Endothelial cell of umbilical vein (primary cell): Measurements from ENCODE around the gene PAPPA2.

ENCODE experiments used
- EZH2 ChIP-seq: IDR thresholded peaks from 2 replicates; pipeline ENCODE4 v1.6.1; 2012; ENCODE audit warnings: borderline replicate concordance, low read depth, mild to moderate bottlenecking, moderate library complexity, low read length, inconsistent platforms; ENCODE audit not compliant: severe bottlenecking
- FOS ChIP-seq: IDR thresholded peaks from 2 replicates; pipeline ENCODE4 v1.6.1; 2011; ENCODE audit warnings: mild to moderate bottlenecking, low read length, moderate library complexity, borderline replicate concordance; ENCODE audit not compliant: insufficient read depth
- GATA2 ChIP-seq: IDR thresholded peaks from 2 replicates; pipeline ENCODE4 v1.7.0; 2011; ENCODE audit warnings: low read depth, mild to moderate bottlenecking, moderate library complexity, mixed read lengths, low read length; ENCODE audit not compliant: insufficient read length, insufficient read depth
- JUN ChIP-seq: IDR thresholded peaks from 2 replicates; pipeline ENCODE4 v1.6.1; 2011; ENCODE audit warnings: borderline replicate concordance, low read depth; ENCODE audit not compliant: insufficient read length, insufficient read depth
- MYC ChIP-seq: IDR thresholded peaks from one replicate; pipeline ENCODE4 v1.6.1; 2011; ENCODE audit warnings: mild to moderate bottlenecking, low read depth, low read length
- POLR2A ChIP-seq: IDR thresholded peaks from 2 replicates; pipeline ENCODE4 v1.6.1; 2012; ENCODE audit warnings: low read depth, mild to moderate bottlenecking, control low read depth, low read length
- POLR2AphosphoS5 ChIP-seq: IDR thresholded peaks from 2 replicates; pipeline ENCODE4 v1.6.1; 2012; ENCODE audit warnings: low read depth, mild to moderate bottlenecking, control low read depth, low read length, moderate library complexity; ENCODE audit not compliant: insufficient read depth
- TF ChIP-seq, protein P1 (sequence below), 2 donors: IDR thresholded peaks; 1 replicate in 1 of 2; 2 replicates in 1 of 2; pipeline ENCODE4 v1.5.1; 2011; ENCODE audit warnings: low read length in 2 of 2, mild to moderate bottlenecking in 2 of 2, moderate library complexity in 2 of 2, control low read depth in 1 of 2, inconsistent platforms in 1 of 2, low read depth in 1 of 2; ENCODE audit not compliant: insufficient read depth in 1 of 2; ENCODE audit errors: extremely low read depth in 1 of 2
- TF ChIP-seq, protein P2 (sequence below): IDR thresholded peaks from 2 replicates; pipeline ENCODE4 v1.6.1; 2011; ENCODE audit not compliant: insufficient read depth, insufficient read length

DNA sequence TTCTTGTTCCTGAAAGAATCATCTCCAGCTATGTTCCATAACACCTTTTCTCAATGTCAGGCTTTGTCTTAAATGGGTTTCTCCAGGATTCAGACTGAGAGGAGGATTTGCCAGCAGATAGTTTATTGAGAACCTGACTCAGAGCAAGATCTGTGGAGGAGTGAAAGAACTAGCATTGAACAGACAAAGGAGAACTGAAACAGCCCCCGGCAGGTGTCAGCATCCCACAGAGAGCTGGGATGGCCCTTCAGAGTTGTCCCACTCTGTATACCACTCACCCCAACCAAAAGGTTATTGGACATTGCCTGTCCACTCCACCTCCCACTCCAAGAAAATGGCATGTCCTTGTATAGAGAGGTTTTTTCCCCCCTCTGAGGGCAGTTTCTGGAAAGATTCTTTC, 270.7 kb downstream of the PAPPA2 start:
- TF ChIP-seq POLR2A (no peak), EZH2 (no peak), JUN (no peak), POLR2AphosphoS5 (no peak), GATA2 (no peak), FOS (no peak), MYC (no peak)
- TF ChIP-seq, protein P1, sequence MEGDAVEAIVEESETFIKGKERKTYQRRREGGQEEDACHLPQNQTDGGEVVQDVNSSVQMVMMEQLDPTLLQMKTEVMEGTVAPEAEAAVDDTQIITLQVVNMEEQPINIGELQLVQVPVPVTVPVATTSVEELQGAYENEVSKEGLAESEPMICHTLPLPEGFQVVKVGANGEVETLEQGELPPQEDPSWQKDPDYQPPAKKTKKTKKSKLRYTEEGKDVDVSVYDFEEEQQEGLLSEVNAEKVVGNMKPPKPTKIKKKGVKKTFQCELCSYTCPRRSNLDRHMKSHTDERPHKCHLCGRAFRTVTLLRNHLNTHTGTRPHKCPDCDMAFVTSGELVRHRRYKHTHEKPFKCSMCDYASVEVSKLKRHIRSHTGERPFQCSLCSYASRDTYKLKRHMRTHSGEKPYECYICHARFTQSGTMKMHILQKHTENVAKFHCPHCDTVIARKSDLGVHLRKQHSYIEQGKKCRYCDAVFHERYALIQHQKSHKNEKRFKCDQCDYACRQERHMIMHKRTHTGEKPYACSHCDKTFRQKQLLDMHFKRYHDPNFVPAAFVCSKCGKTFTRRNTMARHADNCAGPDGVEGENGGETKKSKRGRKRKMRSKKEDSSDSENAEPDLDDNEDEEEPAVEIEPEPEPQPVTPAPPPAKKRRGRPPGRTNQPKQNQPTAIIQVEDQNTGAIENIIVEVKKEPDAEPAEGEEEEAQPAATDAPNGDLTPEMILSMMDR (IDR thresholded peaks at IDR 0.05; ENCODE audit: extremely low read depth in 1 of 2, insufficient read depth in 1 of 2, low read depth in 1 of 2, low read length in 2 of 2) = no peak
- TF ChIP-seq, protein P2, sequence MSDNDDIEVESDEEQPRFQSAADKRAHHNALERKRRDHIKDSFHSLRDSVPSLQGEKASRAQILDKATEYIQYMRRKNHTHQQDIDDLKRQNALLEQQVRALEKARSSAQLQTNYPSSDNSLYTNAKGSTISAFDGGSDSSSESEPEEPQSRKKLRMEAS = no peak
